NCI-H2107 treated with DMSO at 0.1 percent for 48 hours (cell line): ENCODE measurements around the gene IKZF4.

ENCODE experiments used
- DNase-seq: peaks from one replicate; lab custom pipeline; 2025; ENCODE audit not compliant: unreplicated experiment; lab: John Stamatoyannopoulos, UW

The IKZF4 gene

GRCh38 chr12:56081393-56082347 lies 60.8 kb downstream of the IKZF4 start:
- DNase-seq: no peak

- no peak for DNase-seq
Measured at GRCh38 chr12:56082382-56082781, 61.5 kb downstream of the IKZF4 start.

- no peak for DNase-seq
Measured at GRCh38 chr12:56082967-56083366, 62.1 kb downstream of the IKZF4 start.

GRCh38 chr12:56084958-56085543 lies 64.2 kb downstream of the IKZF4 start:
- DNase-seq: no peak

GRCh38 chr12:56086096-56086495 lies 65.3 kb downstream of the IKZF4 start:
- no peak for DNase-seq

GRCh38 chr12:56086608-56087007 lies 65.8 kb downstream of the IKZF4 start:
- DNase-seq: no peak

- no peak for DNase-seq
Measured at GRCh38 chr12:56087220-56087619, 66.4 kb downstream of the IKZF4 start.
